Measurements from ENCODE around the gene TOGARAM2.

TOGARAM2 gene

DNA sequence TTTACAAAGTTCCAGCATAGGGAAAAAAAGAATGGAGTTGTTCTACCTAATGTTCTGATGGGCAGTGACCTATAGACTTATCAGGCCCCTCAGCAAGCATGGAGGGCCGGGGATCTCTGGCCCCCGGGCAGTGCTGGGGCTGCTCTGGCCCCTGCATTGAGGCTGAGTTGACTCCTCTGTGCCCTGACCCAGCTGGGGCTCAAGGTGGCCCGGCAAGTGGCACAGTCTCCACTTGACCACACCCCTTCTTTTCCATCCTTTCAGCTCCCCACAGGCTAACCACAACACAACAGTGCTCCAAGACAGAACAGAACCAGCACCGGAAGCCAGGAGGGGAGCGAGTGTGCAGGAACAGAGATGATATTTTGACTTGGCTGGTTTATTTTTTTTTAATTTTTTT lies 19.9 kb downstream of the TOGARAM2 start:
- peaks cover 7% of the 10 kb centered on the region; the same call in 1 of the 2 replicates for H3K9me3 ChIP-seq (ENCODE audit: insufficient read depth, low read depth, low read length)
- 98% methylated on average over 5 of the region's 5 CpGs for WGBS
- no peak overlapping the region for H3K9ac ChIP-seq (ENCODE audit: low read depth, low read length)
- H3K27ac ChIP-seq (ENCODE audit: low read depth, low read length): no peak overlapping the region
- no peaks in the 10 kb centered on the region for H3K27me3 ChIP-seq (ENCODE audit: insufficient read depth, low read length)
- H3K36me3 ChIP-seq (ENCODE audit: insufficient read depth, low read length): no peaks in the 10 kb centered on the region
- no peak overlapping the region for H3K4me3 ChIP-seq (ENCODE audit: low read length)
- H3K4me1 ChIP-seq (ENCODE audit: insufficient read depth, low read length): 0 out of 2 replicates have a peak, but pooled peaks cover 4% of the 10 kb centered on the region

GRCh38 chr2:29001806-29002205 lies 20.7 kb downstream of the TOGARAM2 start:
- WGBS: 90% methylated on average over 4 of the region's 4 CpGs

GRCh38 chr2:29004755-29005154 lies 23.7 kb downstream of the TOGARAM2 start:
- no peaks in the 10 kb centered on the region for H3K36me3 ChIP-seq (ENCODE audit: insufficient read depth, low read length)
- no peaks in the 10 kb centered on the region for H3K4me1 ChIP-seq (ENCODE audit: insufficient read depth, low read length)
- peaks cover 9% of the 10 kb centered on the region; the same call in 1 of the 2 replicates for H3K9me3 ChIP-seq (ENCODE audit: insufficient read depth, low read depth, low read length)
- H3K4me3 ChIP-seq (ENCODE audit: low read length): no peak overlapping the region
- H3K27ac ChIP-seq (ENCODE audit: low read depth, low read length): no peak overlapping the region
- H3K27me3 ChIP-seq (ENCODE audit: insufficient read depth, low read length): no peaks in the 10 kb centered on the region
- WGBS: 67% methylated on average over 1 of the region's 1 CpG
- no peak overlapping the region for H3K9ac ChIP-seq (ENCODE audit: low read depth, low read length)

More at GRCh38 chr2:29001806-29002205, 20.7 kb downstream of the TOGARAM2 start:
- no peaks in the 10 kb centered on the region for H3K27me3 ChIP-seq (ENCODE audit: insufficient read depth, low read length)
- peaks cover 9% of the 10 kb centered on the region; the same call in 1 of the 2 replicates for H3K9me3 ChIP-seq (ENCODE audit: insufficient read depth, low read depth, low read length)
- 0 out of 2 replicates have a peak, but pooled peaks cover 4% of the 10 kb centered on the region for H3K4me1 ChIP-seq (ENCODE audit: insufficient read depth, low read length)
- no peak overlapping the region for H3K27ac ChIP-seq (ENCODE audit: low read depth, low read length)
- H3K9ac ChIP-seq (ENCODE audit: low read depth, low read length): no peak overlapping the region
- no peak overlapping the region for H3K4me3 ChIP-seq (ENCODE audit: low read length)
- no peaks in the 10 kb centered on the region for H3K36me3 ChIP-seq (ENCODE audit: insufficient read depth, low read length)

- no peaks in the 10 kb centered on the region for H3K27me3 ChIP-seq (ENCODE audit: insufficient read depth, low read length)
- WGBS: 86% methylated on average over 7 of the region's 7 CpGs
These were observed 24.2 kb downstream of the TOGARAM2 start for GRCh38 chr2:29005331-29005730.

DNA sequence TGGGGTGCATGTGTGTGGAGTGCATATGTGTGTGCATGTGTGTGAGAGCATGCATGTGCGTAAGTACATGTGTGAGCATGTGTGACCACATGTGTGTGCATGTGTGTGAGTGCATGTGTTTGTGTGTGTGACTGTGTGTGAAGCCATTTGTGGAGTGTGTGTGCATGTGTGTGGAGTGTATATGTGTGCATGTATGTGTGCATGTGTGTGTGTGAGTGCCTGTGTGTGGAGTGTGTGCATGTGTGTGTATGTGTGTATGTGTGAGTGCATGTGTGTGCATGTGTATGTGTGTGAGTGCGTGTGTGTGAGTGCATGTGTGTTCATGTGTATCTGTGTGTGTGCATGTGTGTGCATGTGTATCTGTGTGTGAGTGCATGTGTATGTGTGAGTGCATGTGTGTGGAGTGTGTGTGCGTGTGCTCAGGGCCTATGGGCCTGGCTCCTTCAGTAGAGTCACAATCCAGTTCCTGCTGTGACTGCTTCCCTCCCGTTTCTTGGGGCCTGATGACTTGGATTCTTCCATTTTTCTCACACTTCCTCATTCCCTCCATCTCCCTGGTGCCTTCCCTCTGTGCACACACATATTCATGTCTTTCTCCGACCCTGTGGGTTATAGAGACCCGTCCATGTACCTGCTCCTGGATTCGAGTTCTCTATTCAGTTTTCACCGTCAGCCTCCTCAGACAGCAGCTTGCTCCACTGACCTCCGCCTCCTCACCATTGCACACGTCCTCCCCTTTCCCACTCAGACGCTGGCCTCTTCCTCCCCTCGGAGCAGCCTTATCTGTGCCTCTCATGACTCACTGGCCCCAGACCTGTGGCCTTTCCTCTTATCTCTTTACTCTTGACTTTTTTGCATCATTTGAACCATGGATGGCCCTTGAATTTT lies 25.2 kb downstream of the TOGARAM2 start:
- no peak overlapping the region for H3K9ac ChIP-seq (ENCODE audit: low read depth, low read length)
- H3K36me3 ChIP-seq (ENCODE audit: insufficient read depth, low read length): no peaks in the 10 kb centered on the region
- WGBS: 77% methylated on average over 12 of the region's 12 CpGs
- no peak overlapping the region for H3K27ac ChIP-seq (ENCODE audit: low read depth, low read length)
- H3K27me3 ChIP-seq (ENCODE audit: insufficient read depth, low read length): no peaks in the 10 kb centered on the region
- peaks cover 6% of the 10 kb centered on the region; the same call in 1 of the 2 replicates for H3K4me1 ChIP-seq (ENCODE audit: insufficient read depth, low read length)
- peaks cover 9% of the 10 kb centered on the region; the same call in 1 of the 2 replicates for H3K9me3 ChIP-seq (ENCODE audit: insufficient read depth, low read depth, low read length)
- H3K4me3 ChIP-seq (ENCODE audit: low read length): no peak overlapping the region

More at GRCh38 chr2:29005331-29005730, 24.2 kb downstream of the TOGARAM2 start:
- Histone ChIP-seq H3K4me1 (ENCODE audit: insufficient read depth, low read length) (no peaks in the 10 kb centered on the region), H3K9me3 (ENCODE audit: insufficient read depth, low read depth, low read length) (peaks cover 9% of the 10 kb centered on the region; the same call in 1 of the 2 replicates), H3K4me3 (ENCODE audit: low read length) (no peak overlapping the region), H3K9ac (ENCODE audit: low read depth, low read length) (no peak overlapping the region), H3K27ac (ENCODE audit: low read depth, low read length) (no peak overlapping the region), H3K36me3 (ENCODE audit: insufficient read depth, low read length) (no peaks in the 10 kb centered on the region)

GRCh38 chr2:29006980-29007301 lies 25.8 kb downstream of the TOGARAM2 start:
- no peaks in the 10 kb centered on the region for H3K36me3 ChIP-seq (ENCODE audit: insufficient read depth, low read length)
- H3K27me3 ChIP-seq (ENCODE audit: insufficient read depth, low read length): no peaks in the 10 kb centered on the region
- no peak overlapping the region for H3K27ac ChIP-seq (ENCODE audit: low read depth, low read length)
- peaks cover 11% of the 10 kb centered on the region; the same call in 1 of the 2 replicates for H3K4me1 ChIP-seq (ENCODE audit: insufficient read depth, low read length)
- WGBS: 90% methylated on average over 2 of the region's 2 CpGs
- peaks cover 9% of the 10 kb centered on the region; the same call in 1 of the 2 replicates for H3K9me3 ChIP-seq (ENCODE audit: insufficient read depth, low read depth, low read length)
- no peak overlapping the region for H3K9ac ChIP-seq (ENCODE audit: low read depth, low read length)
- H3K4me3 ChIP-seq (ENCODE audit: low read length): no peak overlapping the region

- no peak overlapping the region for H3K4me3 ChIP-seq (ENCODE audit: low read length)
- no peaks in the 10 kb centered on the region for H3K36me3 ChIP-seq (ENCODE audit: insufficient read depth, low read length)
- H3K27me3 ChIP-seq (ENCODE audit: insufficient read depth, low read length): no peaks in the 10 kb centered on the region
- no peak overlapping the region for H3K9ac ChIP-seq (ENCODE audit: low read depth, low read length)
- WGBS: 89% methylated on average over 9 of the region's 9 CpGs
- peaks cover 11% of the 10 kb centered on the region; the same call in 1 of the 2 replicates for H3K4me1 ChIP-seq (ENCODE audit: insufficient read depth, low read length)
- no peak overlapping the region for H3K27ac ChIP-seq (ENCODE audit: low read depth, low read length)
- peaks cover 9% of the 10 kb centered on the region; the same call in 1 of the 2 replicates for H3K9me3 ChIP-seq (ENCODE audit: insufficient read depth, low read depth, low read length)
These were observed 28.2 kb downstream of the TOGARAM2 start for GRCh38 chr2:29009270-29009669.

DNA sequence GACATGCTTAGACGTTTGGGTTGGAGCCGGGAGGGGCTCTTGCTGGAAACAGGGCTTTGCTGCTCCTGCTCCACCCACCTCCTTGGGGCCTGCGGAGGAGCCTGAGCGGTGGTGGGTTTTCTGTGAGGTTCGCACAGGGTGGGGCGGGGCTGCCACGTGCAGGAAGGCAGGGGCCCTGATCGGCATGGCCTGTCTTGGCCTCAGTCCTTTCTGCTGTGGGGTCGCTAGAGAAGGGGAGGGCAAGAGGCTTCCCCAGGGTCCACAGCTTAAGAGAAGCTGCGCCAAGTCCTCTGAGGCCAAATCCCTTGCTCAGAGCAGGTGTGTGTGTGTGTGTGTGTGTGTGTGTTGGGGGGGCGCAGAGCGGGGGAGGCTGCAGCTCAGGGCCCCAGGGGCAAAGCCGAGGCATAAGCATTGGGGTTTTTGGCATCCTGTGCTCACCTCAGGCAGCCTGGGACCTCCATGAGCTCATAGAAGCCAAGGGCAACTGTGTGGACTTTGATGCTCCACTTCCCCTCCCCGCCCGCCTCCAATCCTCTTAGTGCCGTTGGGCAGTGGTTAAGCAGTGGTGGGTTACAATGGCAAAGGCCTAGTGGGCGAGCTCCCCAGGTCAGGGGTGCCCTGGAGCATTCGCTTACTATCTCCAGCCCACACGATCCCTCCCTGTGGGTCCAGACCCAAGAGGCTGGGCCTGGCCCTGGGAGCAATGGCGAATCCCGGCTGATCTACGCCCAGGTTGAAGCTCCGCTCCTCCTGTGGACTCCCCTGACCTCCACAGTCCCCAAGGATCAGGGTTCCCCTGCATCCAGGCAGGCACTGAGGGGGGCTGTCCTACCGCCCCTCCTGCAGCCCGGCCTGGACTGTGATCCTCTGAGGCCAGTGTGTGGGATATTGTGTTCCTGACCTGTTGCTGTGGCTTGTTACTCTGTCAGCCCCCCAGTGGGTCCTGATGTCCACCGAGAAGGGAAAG lies 28.9 kb downstream of the TOGARAM2 start:
- WGBS: 84% methylated on average over 26 of the region's 26 CpGs
- Histone ChIP-seq H3K9me3 (ENCODE audit: insufficient read depth, low read depth, low read length) (peaks cover 7% of the 10 kb centered on the region; the same call in 1 of the 2 replicates), H3K4me1 (ENCODE audit: insufficient read depth, low read length) (peaks cover 11% of the 10 kb centered on the region; the same call in 1 of the 2 replicates), H3K9ac (ENCODE audit: low read depth, low read length) (no peak overlapping the region), H3K4me3 (ENCODE audit: low read length) (no peak overlapping the region), H3K36me3 (ENCODE audit: insufficient read depth, low read length) (no peaks in the 10 kb centered on the region), H3K27me3 (ENCODE audit: insufficient read depth, low read length) (no peaks in the 10 kb centered on the region), H3K27ac (ENCODE audit: low read depth, low read length) (no peak overlapping the region)

DNA sequence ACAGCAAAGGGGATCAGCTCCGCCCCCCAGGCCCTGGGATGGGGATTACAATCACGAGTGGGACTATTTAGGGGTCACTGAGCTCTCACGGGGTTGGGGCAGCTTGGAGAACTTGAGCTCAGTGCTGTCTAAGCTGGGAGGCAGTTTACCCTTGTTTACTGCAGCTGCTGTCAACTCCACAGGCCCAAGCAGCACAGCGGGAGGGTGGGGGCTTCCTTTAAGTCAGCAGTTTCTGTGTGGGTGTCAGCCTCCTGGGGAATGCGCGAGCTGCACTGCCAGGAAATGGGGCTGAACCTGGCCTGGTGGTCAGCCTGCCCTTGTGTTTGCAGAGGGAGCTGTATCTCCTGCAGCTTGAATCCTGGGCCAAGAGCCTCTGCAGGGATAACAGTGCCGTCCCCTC lies 29.8 kb downstream of the TOGARAM2 start:
- peaks cover 2% of the 10 kb centered on the region; the same call in 1 of the 2 replicates for H3K9me3 ChIP-seq (ENCODE audit: insufficient read depth, low read depth, low read length)
- H3K36me3 ChIP-seq (ENCODE audit: insufficient read depth, low read length): no peaks in the 10 kb centered on the region
- peaks cover 11% of the 10 kb centered on the region; the same call in 1 of the 2 replicates for H3K4me1 ChIP-seq (ENCODE audit: insufficient read depth, low read length)
- no peak overlapping the region for H3K27ac ChIP-seq (ENCODE audit: low read depth, low read length)
- no peak overlapping the region for H3K9ac ChIP-seq (ENCODE audit: low read depth, low read length)
- WGBS: 53% methylated on average over 7 of the region's 7 CpGs
- H3K27me3 ChIP-seq (ENCODE audit: insufficient read depth, low read length): no peaks in the 10 kb centered on the region
- H3K4me3 ChIP-seq (ENCODE audit: low read length): no peak overlapping the region

- no peaks in the 10 kb centered on the region for H3K27me3 ChIP-seq (ENCODE audit: insufficient read depth, low read length)
- no peak overlapping the region for H3K27ac ChIP-seq (ENCODE audit: low read depth, low read length)
- H3K4me1 ChIP-seq (ENCODE audit: insufficient read depth, low read length): peaks cover 11% of the 10 kb centered on the region; the same call in 1 of the 2 replicates
- 67% methylated on average over 19 of the region's 19 CpGs for WGBS
- H3K9me3 ChIP-seq (ENCODE audit: insufficient read depth, low read depth, low read length): no peaks in the 10 kb centered on the region
- no peak overlapping the region for H3K4me3 ChIP-seq (ENCODE audit: low read length)
- no peak overlapping the region for H3K9ac ChIP-seq (ENCODE audit: low read depth, low read length)
- H3K36me3 ChIP-seq (ENCODE audit: insufficient read depth, low read length): no peaks in the 10 kb centered on the region
These were observed 30.4 kb downstream of the TOGARAM2 start for GRCh38 chr2:29011418-29012060.
